Lower lobe of right lung (tissue), 2 donors: ENCODE measurements around the gene SPPL3. TPM values are rescaled to one million over a fixed set of nuclear protein-coding genes. Genes with fewer than 3 reads are reported as not detected.
A peak's percentile ranks its signal among the peaks of the same experiment; 100 is the strongest.

Source experiments
- ATAC-seq, 2 donors: fragments of 200-7000 bp; cut with Tn5 transposase; one replicate each; pipeline ENCODE4 v1.9.1; 2020 to 2022; ENCODE audit warnings: mild to moderate bottlenecking in 2 of 2, moderate library complexity in 2 of 2
- DNase-seq: peaks from one replicate; pipeline ENCODE4 v3.0.0-alpha.2; 2020
- H3K27ac ChIP-seq: fragments of 200-600 bp; one replicate; pipeline ENCODE4 v1.8.0; 2022
- H3K27me3 ChIP-seq: fragments of 200-600 bp; one replicate; pipeline ENCODE4 v1.8.0; 2022; ENCODE audit warnings: low read depth
- H3K36me3 ChIP-seq: fragments of 200-600 bp; one replicate; pipeline ENCODE4 v1.8.0; 2022; ENCODE audit warnings: mild to moderate bottlenecking
- H3K4me1 ChIP-seq: fragments of 200-600 bp; one replicate; pipeline ENCODE4 v1.8.0; 2022
- H3K4me3 ChIP-seq: fragments of 200-600 bp; one replicate; pipeline ENCODE4 v1.8.0; 2022; ENCODE audit warnings: mild to moderate bottlenecking
- H3K9me3 ChIP-seq: fragments of 200-600 bp; one replicate; pipeline ENCODE4 v1.8.0; 2022
- intact Hi-C: fragments of 100-400 bp; cut with DNase I; formaldehyde crosslinking; loops from one replicate; pipeline ENCODE4 v1.11.0; 2022
- total RNA-seq: library from RNA; stranded (reverse); fragmentation: NEBNext Ultra II Directional; extraction: Animal tissue kit (Norgen Biotek cat#: 25700); gene quantifications from one replicate; pipeline ENCODE4 v1.2.1, GENCODE V29; 2021
- TF ChIP-seq, protein P1 (sequence below): fragments of 200-600 bp; IDR thresholded peaks from one replicate; pipeline ENCODE4 v1.8.0; 2022; ENCODE audit warnings: antibody characterized with exemption, mild to moderate bottlenecking
- donor health status: DM: no; HTN: yes; CAD: no; lungs with severe emphysema.

The SPPL3 gene
- total RNA-seq, 1 donor from 2014 or later = 44.0 TPM

DNA sequence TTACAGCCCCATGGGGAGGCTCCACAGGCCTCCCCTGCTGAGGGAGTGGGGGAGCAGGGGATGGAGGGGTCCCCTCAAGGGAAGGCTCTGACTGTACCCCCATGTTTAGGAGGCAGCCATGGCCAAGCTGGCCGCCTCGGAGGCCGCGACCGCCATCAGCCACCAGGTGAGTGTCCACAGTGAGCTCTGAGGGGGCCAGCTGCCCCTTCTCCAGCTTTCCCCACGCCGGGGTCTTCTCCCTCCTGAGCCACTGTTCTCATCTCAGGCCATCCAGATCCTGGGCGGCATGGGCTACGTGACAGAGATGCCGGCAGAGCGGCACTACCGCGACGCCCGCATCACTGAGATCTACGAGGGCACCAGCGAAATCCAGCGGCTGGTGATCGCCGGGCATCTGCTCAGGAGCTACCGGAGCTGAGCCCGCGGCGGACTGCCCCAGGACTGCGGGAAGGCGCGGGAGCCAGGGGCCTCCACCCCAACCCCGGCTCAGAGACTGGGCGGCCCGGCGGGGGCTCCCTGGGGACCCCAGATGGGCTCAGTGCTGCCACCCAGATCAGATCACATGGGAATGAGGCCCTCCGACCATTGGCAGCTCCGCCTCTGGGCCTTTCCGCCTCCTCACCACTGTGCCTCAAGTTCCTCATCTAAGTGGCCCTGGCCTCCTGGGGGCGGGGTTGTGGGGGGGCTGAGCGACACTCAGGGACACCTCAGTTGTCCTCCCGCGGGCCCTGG is 165.0 kb downstream of the SPPL3 start:
- H3K27me3 ChIP-seq = no peaks in the 10 kb centered on the region
- no peaks in the 10 kb centered on the region for H3K4me1 ChIP-seq
- H3K9me3 ChIP-seq = no peaks in the 10 kb centered on the region
- TF ChIP-seq, protein P1, sequence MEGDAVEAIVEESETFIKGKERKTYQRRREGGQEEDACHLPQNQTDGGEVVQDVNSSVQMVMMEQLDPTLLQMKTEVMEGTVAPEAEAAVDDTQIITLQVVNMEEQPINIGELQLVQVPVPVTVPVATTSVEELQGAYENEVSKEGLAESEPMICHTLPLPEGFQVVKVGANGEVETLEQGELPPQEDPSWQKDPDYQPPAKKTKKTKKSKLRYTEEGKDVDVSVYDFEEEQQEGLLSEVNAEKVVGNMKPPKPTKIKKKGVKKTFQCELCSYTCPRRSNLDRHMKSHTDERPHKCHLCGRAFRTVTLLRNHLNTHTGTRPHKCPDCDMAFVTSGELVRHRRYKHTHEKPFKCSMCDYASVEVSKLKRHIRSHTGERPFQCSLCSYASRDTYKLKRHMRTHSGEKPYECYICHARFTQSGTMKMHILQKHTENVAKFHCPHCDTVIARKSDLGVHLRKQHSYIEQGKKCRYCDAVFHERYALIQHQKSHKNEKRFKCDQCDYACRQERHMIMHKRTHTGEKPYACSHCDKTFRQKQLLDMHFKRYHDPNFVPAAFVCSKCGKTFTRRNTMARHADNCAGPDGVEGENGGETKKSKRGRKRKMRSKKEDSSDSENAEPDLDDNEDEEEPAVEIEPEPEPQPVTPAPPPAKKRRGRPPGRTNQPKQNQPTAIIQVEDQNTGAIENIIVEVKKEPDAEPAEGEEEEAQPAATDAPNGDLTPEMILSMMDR = no peak
- no peak for DNase-seq
- ATAC-seq = no peak
- no peak overlapping the region for H3K4me3 ChIP-seq
- intact Hi-C loops = no loop called here
- no peak overlapping the region for H3K27ac ChIP-seq
- peaks cover 21% of the 10 kb centered on the region for H3K36me3 ChIP-seq

GRCh38 chr12:120738252-120739030 is 165.7 kb downstream of the SPPL3 start:
- TF ChIP-seq, protein P1 = no peak
- Histone ChIP-seq H3K4me1 (no peaks in the 10 kb centered on the region), H3K4me3 (no peak overlapping the region), H3K27ac (no peak overlapping the region), H3K9me3 (no peaks in the 10 kb centered on the region), H3K36me3 (peaks cover 21% of the 10 kb centered on the region), H3K27me3 (no peaks in the 10 kb centered on the region)
- intact Hi-C loops = no loop called here
- DNase-seq = no peak
- ATAC-seq = no peak

DNA sequence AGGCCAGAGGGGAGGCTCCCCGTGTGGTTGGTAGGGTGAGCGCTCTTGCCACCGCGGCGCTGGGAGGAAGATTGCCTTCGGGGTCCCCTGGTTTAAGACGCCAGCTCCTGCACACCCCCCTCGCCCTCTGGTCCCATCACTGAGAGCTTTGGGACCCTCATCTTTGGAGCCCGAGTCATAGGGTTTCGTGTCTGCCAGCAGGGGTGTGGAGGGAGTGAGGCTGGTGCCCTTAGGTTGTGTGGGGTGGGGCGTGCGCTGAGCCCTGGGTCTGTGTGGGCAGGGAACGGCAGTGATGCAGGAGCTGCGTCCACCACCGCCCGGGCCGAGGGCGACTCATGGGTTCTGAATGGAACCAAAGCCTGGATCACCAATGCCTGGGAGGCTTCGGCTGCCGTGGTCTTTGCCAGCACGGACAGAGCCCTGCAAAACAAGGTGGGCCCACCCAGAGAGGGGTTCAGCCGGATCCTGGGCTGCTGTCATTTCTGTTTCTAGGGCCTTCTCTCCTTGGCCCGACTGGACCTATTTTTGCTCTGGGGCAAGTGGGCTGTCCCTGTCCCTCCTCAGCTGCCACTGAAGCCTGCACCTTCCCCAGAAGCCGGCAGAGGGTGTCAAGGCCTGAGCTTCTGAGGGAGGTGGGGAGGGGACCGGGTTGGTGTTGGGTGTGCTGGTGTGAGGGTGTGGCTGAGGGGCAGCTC is 166.5 kb downstream of the SPPL3 start:
- DNase-seq = no peak
- TF ChIP-seq, protein P1 = no peak
- H3K4me1 ChIP-seq = no peaks in the 10 kb centered on the region
- H3K9me3 ChIP-seq = no peaks in the 10 kb centered on the region
- no peak overlapping the region for H3K4me3 ChIP-seq
- no peak for ATAC-seq
- H3K27me3 ChIP-seq = no peaks in the 10 kb centered on the region
- H3K27ac ChIP-seq = no peak overlapping the region
- peaks cover 21% of the 10 kb centered on the region for H3K36me3 ChIP-seq
- intact Hi-C loops = no loop called here

GRCh38 chr12:120736404-120737331 is 167.5 kb downstream of the SPPL3 start:
- TF ChIP-seq, protein P1 = no peak

DNA sequence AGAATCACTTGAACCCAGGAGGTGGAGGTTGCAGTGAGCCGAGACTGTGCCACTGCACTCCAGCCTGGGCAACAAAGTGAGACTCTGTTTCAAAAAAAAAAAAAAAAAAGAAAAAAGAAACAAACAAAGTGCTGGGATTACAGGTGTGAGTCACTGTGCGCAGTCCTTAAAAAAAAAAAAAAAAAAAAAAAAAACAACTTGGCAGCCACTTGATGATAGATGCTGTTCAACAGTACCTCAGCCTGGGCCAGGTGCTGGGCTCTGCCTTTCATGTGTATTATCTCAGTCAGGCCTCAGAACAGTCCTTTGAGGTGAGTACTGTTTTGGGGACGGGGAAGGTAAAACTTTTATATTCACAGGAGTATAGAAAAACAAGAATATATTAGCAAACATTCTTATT is 169.0 kb downstream of the SPPL3 start:
- H3K27ac ChIP-seq = no peak overlapping the region
- peaks cover 32% of the 10 kb centered on the region for H3K36me3 ChIP-seq
- no peak overlapping the region for H3K4me3 ChIP-seq
- DNase-seq = no peak
- intact Hi-C loops = no loop called here
- H3K27me3 ChIP-seq = no peaks in the 10 kb centered on the region
- no peaks in the 10 kb centered on the region for H3K4me1 ChIP-seq
- no peak for ATAC-seq
- H3K9me3 ChIP-seq = no peaks in the 10 kb centered on the region
- TF ChIP-seq, protein P1 = no peak

More at GRCh38 chr12:120736404-120737331, 167.5 kb downstream of the SPPL3 start:
- ATAC-seq (peak in 1 of 2 donors; percentile 9), DNase-seq (no peak)
- H3K9me3 ChIP-seq = no peaks in the 10 kb centered on the region
- intact Hi-C loops = no loop called here
- peaks cover 21% of the 10 kb centered on the region for H3K36me3 ChIP-seq
- no peak overlapping the region for H3K4me3 ChIP-seq
- H3K27ac ChIP-seq = no peak overlapping the region
- H3K27me3 ChIP-seq = no peaks in the 10 kb centered on the region
- H3K4me1 ChIP-seq = no peaks in the 10 kb centered on the region
